Activated CD8-positive, alpha-beta T cell treated with anti-CD3 and anti-CD28 coated beads, Interleukin-2, amount 10 ng/mL, durations not matched to agents 7 days and 5 days (primary cell): ENCODE results near the gene USP35. TPM values are rescaled to one million over a fixed set of nuclear protein-coding genes. Genes with fewer than 3 reads are reported as not detected.
"Not testable (repeated sequence)": the region's sequence is repeated elsewhere in the genome, so short reads cannot be mapped to it uniquely, and the experiment has no call there.

Experiments
- ATAC-seq: fragments of 150-1000 bp; cut with Tn5 transposase; one replicate; pipeline ENCODE4 v1.10.0; 2021; ENCODE audit warnings: moderate library complexity
- CTCF ChIA-PET: fragments of 350-600 bp; sonication (Branson Sonifier 250); formaldehyde crosslinking; loops from one replicate; lab custom pipeline; 2021; ENCODE audit warnings: antibody characterized with exemption; lab: Charles Lee
- POLR2A ChIA-PET: fragments of 350-600 bp; sonication (Branson Sonifier 250); formaldehyde crosslinking; loops from one replicate; lab custom pipeline; 2021; ENCODE audit warnings: antibody characterized with exemption; lab: Charles Lee
- DNase-seq: peaks from one replicate; pipeline ENCODE4 v3.0.0-alpha.2; 2020
- H3K27ac Mint-ChIP-seq: one replicate; pipeline ENCODE4 v1.8.0; 2021; ENCODE audit warnings: mild to moderate bottlenecking, mixed read lengths
- H3K27me3 Mint-ChIP-seq: one replicate; pipeline ENCODE4 v1.8.0; 2021; ENCODE audit warnings: low read depth, mixed read lengths
- H3K36me3 Mint-ChIP-seq: one replicate; pipeline ENCODE4 v1.8.0; 2021; ENCODE audit warnings: low read depth, mixed read lengths
- H3K4me1 Mint-ChIP-seq: one replicate; pipeline ENCODE4 v1.8.0; 2021; ENCODE audit warnings: low read depth, mixed read lengths
- H3K4me3 Mint-ChIP-seq: one replicate; pipeline ENCODE4 v1.8.0; 2021; ENCODE audit warnings: mild to moderate bottlenecking, mixed read lengths
- H3K9me3 Mint-ChIP-seq: one replicate; pipeline ENCODE4 v1.8.0; 2022; ENCODE audit warnings: mixed read lengths; ENCODE audit not compliant: insufficient read depth
- total RNA-seq, 2 experiments: library from RNA; stranded (reverse); gene quantifications; one replicate each; pipeline ENCODE4 v1.2.3, GENCODE V29; 2021

The USP35 gene
- total RNA-seq, 2 experiments from 2014 or later, result 11.9 to 12.8 TPM

- ChIA-PET POLR2A (no interaction called here), CTCF (interaction anchor here (1.8 to 3.4 kb wide), 3 partner anchors 8 to 344 kb away, joined by 6 to 13 read pairs (median 6); no protein-coding TSS in a partner anchor)
- no peaks in the 10 kb centered on the region for H3K9me3 Mint-ChIP-seq
- no peak overlapping the region for H3K4me3 Mint-ChIP-seq
- ATAC-seq (no peak), DNase-seq (no peak)
- peaks cover 44% of the 10 kb centered on the region for H3K36me3 Mint-ChIP-seq
- no peaks in the 10 kb centered on the region for H3K27me3 Mint-ChIP-seq
- H3K4me1 Mint-ChIP-seq, result peaks cover 24% of the 10 kb centered on the region
- peak overlapping the region; percentile 30 for H3K27ac Mint-ChIP-seq
Measured at GRCh38 chr11:78220218-78221157, 31.8 kb downstream of the USP35 start.

DNA sequence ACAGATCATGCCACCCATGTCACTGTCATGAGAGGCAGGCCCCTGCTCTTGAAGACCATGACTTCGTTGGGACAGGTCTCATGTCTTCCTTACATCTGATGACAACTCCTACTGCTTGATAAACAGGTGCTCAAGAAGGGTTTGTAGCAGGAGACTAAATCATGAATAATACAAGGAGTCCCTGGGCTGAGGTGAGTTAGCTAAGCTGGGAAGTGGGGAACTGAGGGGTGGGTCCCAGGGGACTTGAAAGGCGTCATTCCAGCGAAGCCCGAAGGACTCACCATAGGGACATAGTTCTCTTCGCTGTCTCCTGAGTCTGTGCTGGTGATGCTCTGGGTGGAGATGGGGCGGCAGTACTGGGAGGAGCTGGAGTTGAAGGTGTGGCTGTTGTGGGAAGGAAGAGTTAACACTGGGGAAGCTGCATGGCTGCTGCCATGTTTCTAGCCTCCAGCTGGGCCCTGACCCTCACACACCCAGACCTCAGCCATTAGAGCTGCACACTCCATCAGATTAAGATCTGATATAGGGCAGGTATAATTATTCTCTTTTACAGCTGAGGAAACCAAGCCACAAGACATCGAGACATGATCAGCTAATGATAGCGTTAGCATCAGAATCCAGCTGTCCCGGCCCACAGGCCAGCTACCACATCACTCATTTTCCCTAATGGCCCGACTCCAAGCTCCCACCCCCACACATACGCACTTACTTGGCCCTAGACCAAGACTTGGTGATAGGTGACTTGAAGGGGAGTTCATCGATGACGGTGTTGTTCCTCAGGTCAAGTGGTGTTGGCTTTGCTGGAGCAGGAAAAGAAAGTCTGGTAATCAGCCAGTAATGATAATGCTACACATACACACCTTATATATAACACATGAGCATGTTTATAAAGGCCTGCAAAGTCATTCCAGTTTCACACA is 32.9 kb downstream of the USP35 start:
- DNase-seq (no peak), ATAC-seq (no peak)
- no peaks in the 10 kb centered on the region for H3K27me3 Mint-ChIP-seq
- POLR2A ChIA-PET, result no interaction called here
- no peaks in the 10 kb centered on the region for H3K9me3 Mint-ChIP-seq
- no peak overlapping the region for H3K27ac Mint-ChIP-seq
- CTCF ChIA-PET, result interaction anchor here (1.8 kb wide), 1 partner anchor 343 kb away, joined by 6 read pairs; no protein-coding TSS in a partner anchor
- H3K4me3 Mint-ChIP-seq, result no peak overlapping the region
- H3K36me3 Mint-ChIP-seq, result peaks cover 41% of the 10 kb centered on the region
- H3K4me1 Mint-ChIP-seq, result peaks cover 24% of the 10 kb centered on the region

- peaks cover 33% of the 10 kb centered on the region for H3K36me3 Mint-ChIP-seq
- CTCF ChIA-PET, result interaction anchor here (1.1 kb wide), 1 partner anchor 16 kb away, joined by 3 read pairs; no protein-coding TSS in a partner anchor
- H3K4me1 Mint-ChIP-seq, result peaks cover 30% of the 10 kb centered on the region
Measured at GRCh38 chr11:78222726-78223125, 34.0 kb downstream of the USP35 start.

DNA sequence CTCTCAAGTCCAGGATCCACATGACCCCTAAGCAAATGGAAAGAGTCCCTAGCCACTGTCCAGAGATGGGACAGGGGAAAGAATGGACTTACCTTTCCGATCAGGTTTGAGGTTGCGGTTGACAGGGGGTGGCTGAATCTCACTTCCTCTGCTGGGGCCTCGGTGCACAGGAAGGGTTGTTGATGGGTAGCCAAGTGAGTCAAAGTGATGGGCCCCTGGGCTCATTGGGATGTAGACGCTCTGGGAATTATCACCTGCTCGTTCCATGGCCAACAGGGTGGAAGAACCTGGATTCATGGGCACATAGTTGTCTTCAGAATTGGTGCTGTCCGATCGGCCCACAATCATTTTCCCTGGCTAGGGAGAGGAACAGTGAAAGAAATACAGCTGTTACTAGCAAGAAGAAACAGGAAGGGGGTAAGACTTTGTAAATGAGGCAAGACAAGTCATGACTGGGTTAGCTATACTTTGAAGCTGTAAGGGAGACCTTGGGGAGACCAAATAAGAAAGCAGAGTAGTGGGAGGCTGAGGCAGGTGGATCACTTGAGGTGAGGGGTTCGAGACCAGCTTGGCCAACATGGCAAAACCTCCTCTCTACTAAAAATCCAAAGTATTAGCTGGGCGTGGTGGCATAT is 34.7 kb downstream of the USP35 start:
- Mint-ChIP-seq H3K4me1 (peaks cover 32% of the 10 kb centered on the region), H3K36me3 (peaks cover 29% of the 10 kb centered on the region), H3K9me3 (no peaks in the 10 kb centered on the region), H3K4me3 (no peak overlapping the region), H3K27me3 (no peaks in the 10 kb centered on the region), H3K27ac (peak overlapping the region; percentile 13)
- ATAC-seq, result no peak
- ChIA-PET POLR2A (no interaction called here), CTCF (interaction anchor here (1.1 kb wide), 1 partner anchor 15 kb away, joined by 3 read pairs; no protein-coding TSS in a partner anchor)
- no peak for DNase-seq

More at GRCh38 chr11:78222726-78223125, 34.0 kb downstream of the USP35 start:
- DNase-seq, H3K4me3 Mint-ChIP-seq, H3K9me3 Mint-ChIP-seq, ATAC-seq, POLR2A ChIA-PET, H3K27me3 Mint-ChIP-seq, H3K27ac Mint-ChIP-seq: not testable (repeated sequence)

- no peaks in the 10 kb centered on the region for H3K27me3 Mint-ChIP-seq
- DNase-seq, result no peak
- H3K9me3 Mint-ChIP-seq, result no peaks in the 10 kb centered on the region
- CTCF ChIA-PET, result interaction anchor here (0.6 kb wide), 1 partner anchor 84 kb away, joined by 3 read pairs; no protein-coding TSS in a partner anchor
- POLR2A ChIA-PET, result no interaction called here
- peaks cover 40% of the 10 kb centered on the region for H3K4me1 Mint-ChIP-seq
- H3K27ac Mint-ChIP-seq, result peak overlapping the region; percentile 22
- ATAC-seq, result no peak
- peaks cover 29% of the 10 kb centered on the region for H3K36me3 Mint-ChIP-seq
- no peak overlapping the region for H3K4me3 Mint-ChIP-seq
Measured at GRCh38 chr11:78224506-78224905, 35.8 kb downstream of the USP35 start.

- Mint-ChIP-seq H3K4me3 (no peak overlapping the region), H3K36me3 (peaks cover 29% of the 10 kb centered on the region), H3K27me3 (no peaks in the 10 kb centered on the region), H3K27ac (peak overlapping the region; percentile 4), H3K4me1 (peaks cover 45% of the 10 kb centered on the region), H3K9me3 (no peaks in the 10 kb centered on the region)
- no peak for DNase-seq
- ChIA-PET POLR2A (no interaction called here), CTCF (interaction anchor here (0.8 kb wide), 1 partner anchor 340 kb away, joined by 3 read pairs; no protein-coding TSS in a partner anchor)
- ATAC-seq, result no peak
Measured at GRCh38 chr11:78224906-78225420, 36.2 kb downstream of the USP35 start.

- Mint-ChIP-seq H3K36me3 (peaks cover 16% of the 10 kb centered on the region), H3K4me1 (peaks cover 51% of the 10 kb centered on the region), H3K9me3 (no peaks in the 10 kb centered on the region), H3K27me3 (no peaks in the 10 kb centered on the region), H3K4me3 (no peak overlapping the region), H3K27ac (peak overlapping the region; percentile 6)
- no peak for ATAC-seq
- ChIA-PET CTCF (interaction anchor here (1.0 to 2.7 kb wide), 18 partner anchors 8 to 338 kb away, joined by 3 to 38 read pairs (median 6); partner anchors contain the start of gene GAB2), POLR2A (no interaction called here)
- no peak for DNase-seq
Measured at GRCh38 chr11:78226684-78227680, 38.3 kb downstream of the USP35 start.

GRCh38 chr11:78227921-78228320 is 39.2 kb downstream of the USP35 start:
- CTCF ChIA-PET, result interaction anchor here (0.6 to 2.7 kb wide), 41 partner anchors 9 to 346 kb away, joined by 3 to 38 read pairs (median 4); partner anchors contain the start of genes GAB2, KCTD21, NARS2 and USP35
- no peaks in the 10 kb centered on the region for H3K27me3 Mint-ChIP-seq
- DNase-seq (no peak), ATAC-seq (no peak)
- peaks cover 51% of the 10 kb centered on the region for H3K4me1 Mint-ChIP-seq
- H3K4me3 Mint-ChIP-seq, result no peak overlapping the region
- no peak overlapping the region for H3K27ac Mint-ChIP-seq
- POLR2A ChIA-PET, result no interaction called here
- no peaks in the 10 kb centered on the region for H3K9me3 Mint-ChIP-seq
- peaks cover 15% of the 10 kb centered on the region for H3K36me3 Mint-ChIP-seq

GRCh38 chr11:78228467-78228866 is 39.7 kb downstream of the USP35 start:
- Mint-ChIP-seq H3K9me3 (no peaks in the 10 kb centered on the region), H3K4me3 (no peak overlapping the region), H3K36me3 (peaks cover 11% of the 10 kb centered on the region), H3K4me1 (peaks cover 49% of the 10 kb centered on the region), H3K27me3 (no peaks in the 10 kb centered on the region), H3K27ac (peak overlapping the region; percentile 8)
- POLR2A ChIA-PET, result interaction anchor here (1.1 kb wide), 1 partner anchor 25 kb away, joined by 3 read pairs; no protein-coding TSS in a partner anchor
- peak; percentile 57 for DNase-seq
- no peak for ATAC-seq
- CTCF ChIA-PET, result interaction anchor here (0.6 to 2.7 kb wide), 43 partner anchors 9 to 346 kb away, joined by 3 to 38 read pairs (median 4); partner anchors contain the start of genes GAB2, KCTD21, NARS2 and USP35
